Cerebellar nuclear complex (tissue), 1 donor: ENCODE data around the gene S100B.
A peak's percentile ranks its signal among the peaks of the same experiment; 100 is the strongest.
"Not testable (repeated sequence)": the region's sequence is repeated elsewhere in the genome, so short reads cannot be mapped to it uniquely, and the experiment has no call there.

Experiments
- DNase-seq, 2 experiments: peaks; one replicate each; lab custom pipeline; 2025; lab: John Stamatoyannopoulos, UW

S100B gene

GRCh38 chr21:46604975-46605766 is at the start of gene S100B:
Gene S100B (minus strand): TSS chr21:46605082. CDS start chr21:46602415, 2,667 bp downstream.
- DNase-seq = no peak

DNA sequence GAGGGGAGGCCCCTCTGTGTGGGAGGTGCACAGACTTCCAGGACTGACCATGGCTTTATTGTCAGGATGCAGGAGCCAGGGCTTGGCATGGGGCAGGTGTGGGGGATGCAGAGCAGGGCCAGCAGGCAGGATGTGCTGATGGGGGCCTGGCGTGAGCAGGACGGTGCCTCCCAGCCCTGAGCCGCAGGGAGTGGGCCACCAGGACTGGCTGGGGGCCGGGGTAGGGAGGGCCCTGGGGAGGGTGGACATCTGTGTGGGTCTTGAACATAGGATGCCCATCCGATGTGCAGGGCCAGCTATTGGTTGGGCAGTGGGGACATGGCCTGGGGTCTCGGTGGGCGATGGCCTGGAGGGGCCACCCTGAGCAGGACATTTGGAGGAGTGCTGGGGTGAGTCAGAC is 46.2 kb upstream of the S100B start:
- DNase-seq = no peak

- no peak for DNase-seq
These were observed 45.7 kb upstream of the S100B start for GRCh38 chr21:46650476-46651098.

DNA sequence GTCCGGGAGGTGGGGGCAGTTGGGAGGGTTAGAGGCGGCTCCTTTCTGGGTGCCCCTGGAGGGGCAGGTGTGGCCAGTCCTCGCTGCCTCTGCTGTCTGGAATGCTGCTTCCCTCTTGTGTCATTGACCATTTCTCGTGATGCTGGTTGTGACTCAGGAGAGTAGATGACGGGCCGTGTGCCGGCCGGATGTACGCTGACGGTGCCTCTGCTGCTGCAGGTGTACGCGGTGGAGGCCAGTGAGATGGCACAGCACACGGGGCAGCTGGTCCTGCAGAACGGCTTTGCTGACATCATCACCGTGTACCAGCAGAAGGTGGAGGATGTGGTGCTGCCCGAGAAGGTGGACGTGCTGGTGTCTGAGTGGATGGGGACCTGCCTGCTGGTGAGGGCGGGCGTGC is 44.5 kb upstream of the S100B start:
- DNase-seq = no peak

- DNase-seq = no peak
These were observed 43.7 kb upstream of the S100B start for GRCh38 chr21:46648539-46648938.

GRCh38 chr21:46646541-46647154 is 41.8 kb upstream of the S100B start:
- DNase-seq = no peak

DNA sequence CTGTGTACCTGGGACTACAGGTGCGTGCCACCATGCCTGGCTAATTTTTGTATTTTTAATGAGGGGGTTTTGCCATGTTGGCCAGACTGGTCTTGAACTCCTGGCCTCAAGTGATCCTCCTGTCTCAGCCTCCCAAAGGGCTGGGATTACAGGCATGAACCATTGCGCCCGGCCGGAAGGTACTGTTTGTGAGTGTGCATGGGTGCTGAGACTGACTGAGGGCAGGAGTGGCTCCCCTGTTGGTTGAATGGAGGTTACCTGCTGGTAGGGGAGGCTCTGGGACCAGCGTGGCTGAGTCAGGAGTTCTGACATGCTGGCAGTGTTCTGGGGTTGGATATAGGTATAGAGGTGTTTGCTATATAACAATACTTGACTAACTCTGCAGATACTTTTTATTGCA is 41.0 kb upstream of the S100B start:
- DNase-seq = no peak

- DNase-seq = no peak
These were observed 38.7 kb upstream of the S100B start for GRCh38 chr21:46643379-46644177.

DNA sequence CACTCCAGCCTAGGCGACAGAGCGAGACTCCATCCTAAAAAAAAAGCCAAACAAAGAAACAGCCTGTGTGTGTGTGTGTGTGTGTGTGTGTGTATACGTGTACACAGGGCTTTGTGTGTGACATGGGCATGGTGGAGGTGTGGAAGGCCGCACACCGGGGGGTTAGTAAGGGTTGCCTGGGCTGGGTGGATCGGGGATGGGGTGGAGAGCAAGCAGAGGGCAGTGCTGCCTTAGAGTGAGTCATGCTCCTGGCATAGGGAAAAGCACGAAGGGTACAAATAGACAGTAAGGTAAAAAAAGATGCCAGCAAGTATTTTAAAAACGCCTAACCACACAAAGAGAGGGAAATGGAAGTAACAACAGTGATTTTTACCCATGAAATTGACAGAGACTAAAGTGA is 36.8 kb upstream of the S100B start:
- DNase-seq = no peak

GRCh38 chr21:46639489-46640386 is 34.9 kb upstream of the S100B start:
- DNase-seq = no peak

DNA sequence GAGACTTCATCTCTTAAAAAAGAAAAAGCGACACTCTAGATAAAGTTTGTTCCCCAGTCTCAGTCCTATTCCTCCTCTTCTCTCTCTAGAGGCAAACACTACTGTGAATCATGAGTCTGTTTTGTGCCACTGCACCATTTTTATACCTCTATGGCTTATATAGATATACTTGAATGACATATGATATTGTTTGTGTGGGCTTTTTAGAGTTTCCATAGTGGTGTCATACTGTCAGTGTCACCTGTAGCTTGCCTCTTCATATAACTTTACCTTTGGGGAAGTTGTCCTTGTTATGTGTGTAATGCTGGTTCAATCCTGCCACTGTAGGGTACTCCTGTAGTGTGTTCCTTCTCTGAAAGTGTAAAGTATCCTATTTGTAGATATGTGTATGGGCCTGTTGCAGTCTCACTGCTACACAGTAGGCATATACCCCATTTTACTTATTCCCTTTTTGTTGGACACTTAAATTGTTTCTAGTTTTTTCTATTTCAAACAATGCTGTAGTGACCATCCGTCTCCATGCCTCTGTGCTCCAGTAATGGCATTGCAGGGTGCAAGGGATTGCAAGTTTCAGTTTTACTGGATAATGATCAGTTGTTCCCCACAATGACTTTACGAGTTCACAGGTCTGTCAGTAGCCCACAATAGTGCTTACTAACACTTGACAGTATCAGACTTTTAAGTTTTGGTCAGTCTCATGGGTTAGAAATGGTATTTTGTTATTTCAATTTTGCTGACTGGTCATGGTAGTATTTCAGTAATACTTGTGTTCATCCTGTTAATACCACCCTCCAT is 33.3 kb upstream of the S100B start:
- no peak for DNase-seq

- DNase-seq = no peak
These were observed 31.8 kb upstream of the S100B start for GRCh38 chr21:46636550-46637285.

GRCh38 chr21:46636181-46636512 is 31.3 kb upstream of the S100B start:
- DNase-seq = no peak

- peak; percentile 46 to 88 for DNase-seq
These were observed 30.7 kb upstream of the S100B start, which contains the start of gene PRMT2 for GRCh38 chr21:46635324-46636180. Gene PRMT2 (plus strand): TSS chr21:46635674. CDS start chr21:46636952, 1,278 bp downstream.

DNA sequence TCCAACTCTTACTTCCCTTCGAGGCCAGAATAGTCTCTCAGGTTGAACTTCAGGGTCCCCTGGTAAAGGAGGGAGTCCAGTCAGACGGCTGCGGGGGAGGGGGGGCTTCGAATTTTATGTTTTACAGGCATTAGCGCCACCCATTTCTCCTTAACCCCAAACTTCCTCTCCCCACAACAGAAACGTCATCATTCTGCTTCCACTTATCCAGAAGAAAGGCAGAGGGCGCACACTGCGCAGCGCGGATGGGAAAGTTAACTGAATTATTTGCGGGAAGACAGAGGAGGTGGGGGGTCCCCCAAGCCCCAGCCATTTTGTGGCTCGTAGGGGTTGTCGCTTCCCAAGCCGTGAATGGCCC is 30.1 kb upstream of the S100B start:
- DNase-seq = no peak

DNA sequence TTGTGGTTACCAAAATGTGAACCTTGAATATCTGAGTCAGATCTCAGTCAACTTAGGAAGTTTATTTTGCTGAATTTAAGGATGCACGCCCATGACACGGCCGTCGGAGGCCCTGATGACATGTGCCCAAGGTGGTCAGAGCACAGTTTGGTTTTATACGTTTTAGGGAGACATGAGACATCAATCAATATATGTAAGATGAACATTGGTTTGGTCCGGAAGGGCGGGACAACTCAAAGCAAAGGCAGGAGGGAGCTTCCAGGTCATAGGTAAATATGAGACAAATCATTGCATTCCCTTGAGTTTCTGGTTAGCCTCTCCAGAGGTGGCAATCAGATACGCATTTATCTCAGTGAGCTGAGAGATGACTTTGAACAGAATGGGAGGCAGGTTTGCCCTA is 29.5 kb upstream of the S100B start:
- DNase-seq = no peak

DNA sequence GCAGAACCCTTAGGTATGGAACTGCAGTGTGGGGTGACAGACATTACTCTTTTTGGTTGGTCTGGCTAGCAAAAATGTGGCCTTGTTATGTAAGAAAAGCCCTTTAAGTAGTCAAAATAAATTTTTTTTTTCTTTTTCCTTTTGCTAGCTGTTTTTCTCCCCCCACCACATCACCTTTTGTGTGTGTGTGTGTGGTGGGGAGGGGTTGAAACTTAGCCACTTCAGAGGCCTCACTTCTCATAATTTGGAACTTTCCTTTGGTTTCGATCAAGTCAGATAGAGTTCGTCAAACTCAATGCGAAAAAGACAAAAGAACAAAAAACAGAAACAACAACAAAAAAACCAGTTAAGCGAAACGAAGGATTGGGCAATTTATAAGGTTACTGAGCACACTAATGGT is 28.7 kb upstream of the S100B start:
- DNase-seq = no peak

DNA sequence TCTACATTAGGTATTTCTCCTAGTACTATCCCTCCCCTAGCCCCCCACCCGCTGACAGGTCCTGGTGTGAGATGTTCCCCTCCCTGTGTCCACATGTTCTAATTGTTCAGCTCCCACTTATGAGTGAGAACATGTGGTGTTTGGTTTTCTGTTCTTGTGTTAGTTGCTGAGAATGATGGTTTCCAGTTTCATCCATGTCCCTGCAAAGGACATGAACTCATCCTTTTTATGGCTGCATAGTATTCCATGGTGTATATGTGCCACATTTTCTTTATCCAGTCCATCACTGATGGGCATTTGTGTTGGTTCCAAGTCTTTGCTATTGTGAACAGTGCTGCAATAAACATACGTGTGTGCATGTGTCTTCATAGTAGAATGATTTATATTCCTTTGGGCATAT is 26.0 kb upstream of the S100B start:
- DNase-seq = not testable (repeated sequence)

DNA sequence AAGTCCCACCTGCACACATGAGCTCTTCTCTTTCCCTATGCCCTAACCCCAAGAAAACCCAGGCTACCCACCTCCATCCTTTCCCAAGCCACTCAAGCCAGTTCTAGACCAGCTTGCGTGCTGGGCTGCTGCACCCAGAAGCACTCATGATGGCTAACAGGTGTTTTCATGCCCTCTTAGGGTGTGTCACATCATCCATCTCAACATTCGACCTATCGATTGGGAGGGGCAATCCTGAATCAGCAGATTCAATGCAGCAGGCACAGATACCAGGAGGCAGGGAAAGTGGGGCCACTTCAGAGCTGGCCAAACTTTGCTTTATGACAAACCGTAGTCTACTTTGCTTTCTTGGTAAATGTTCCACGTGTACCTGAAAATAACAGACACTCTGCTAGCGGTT is 24.0 kb upstream of the S100B start:
- DNase-seq = no peak
